PC-9 (cell line): Measurements from ENCODE around the gene JAK1. TPM values are rescaled to one million over a fixed set of nuclear protein-coding genes. Genes with fewer than 3 reads are reported as not detected.

ENCODE experiments used
- BruUV-seq: library from RNA; stranded (reverse); fragments of 400-500 nt; replicated peaks from 2 replicates; lab custom pipeline; 2021; lab: Mats Ljungman, UMichigan
- CTCF ChIA-PET: fragments of 300-600 bp; sonication (Branson Sonifier 250); formaldehyde crosslinking; loops from one replicate; lab custom pipeline; 2022; ENCODE audit warnings: antibody characterized with exemption; lab: Charles Lee
- POLR2A ChIA-PET: fragments of 300-600 bp; sonication (Branson Sonifier 250); formaldehyde crosslinking; loops from one replicate; lab custom pipeline; 2022; ENCODE audit warnings: antibody characterized with exemption; ENCODE audit not compliant: unreplicated experiment; lab: Charles Lee
- DNase-seq, 2 experiments: peaks; one replicate each; pipeline versions ENCODE4 v3.0.0 to v3.0.0-alpha.2; 2015 to 2022; ENCODE audit warnings: mixed read lengths in 1 of 2
- H2AFZ ChIP-seq: fragments of 200-600 bp; sonication (generic); 2 replicates; pipeline ENCODE4 v1.8.1; 2017; ENCODE audit warnings: antibody characterized with exemption
- H3F3A ChIP-seq: fragments of 200-600 bp; sonication (generic); 2 replicates; pipeline ENCODE4 v1.8.1; 2017; ENCODE audit warnings: antibody characterized with exemption, mild to moderate bottlenecking, low read depth; ENCODE audit not compliant: insufficient read depth
- H3K27ac ChIP-seq: fragments of 200-600 bp; sonication (generic); 2 replicates; pipeline ENCODE4 v1.6.1; 2016; ENCODE audit warnings: mixed run types
- H3K27me3 ChIP-seq: fragments of 200-600 bp; sonication (generic); 2 replicates; pipeline ENCODE4 v1.6.1; 2016; ENCODE audit warnings: low read depth, mixed run types; ENCODE audit not compliant: insufficient read depth
- H3K36me3 ChIP-seq: fragments of 200-600 bp; sonication (generic); 2 replicates; pipeline ENCODE4 v1.6.1; 2016; ENCODE audit warnings: low read depth, mixed run types
- H3K4me1 ChIP-seq: fragments of 200-600 bp; sonication (generic); replicated peaks from 2 replicates; pipeline ENCODE4 v1.6.1; 2016; ENCODE audit warnings: mixed run types; ENCODE audit not compliant: insufficient read depth
- H3K4me2 ChIP-seq: fragments of 200-600 bp; sonication (generic); 2 replicates; pipeline ENCODE4 v1.6.1; 2017; ENCODE audit warnings: mixed run types
- H3K4me3 ChIP-seq: fragments of 200-600 bp; sonication (generic); 2 replicates; pipeline ENCODE4 v1.6.1; 2016; ENCODE audit warnings: mixed run types
- H3K79me2 ChIP-seq: fragments of 200-600 bp; sonication (generic); 2 replicates; pipeline ENCODE4 v1.6.1; 2017; ENCODE audit warnings: low read depth, mixed run types
- H3K9me2 ChIP-seq: fragments of 200-600 bp; sonication (generic); 2 replicates; pipeline ENCODE4 v1.8.1; 2017; ENCODE audit warnings: mild to moderate bottlenecking; ENCODE audit not compliant: insufficient read depth
- H3K9me3 ChIP-seq: fragments of 200-600 bp; sonication (generic); 2 replicates; pipeline ENCODE4 v1.8.1; 2016; ENCODE audit warnings: low read depth; ENCODE audit not compliant: insufficient read depth
- H4K20me1 ChIP-seq: fragments of 200-600 bp; sonication (generic); 2 replicates; pipeline ENCODE4 v1.8.1; 2017; ENCODE audit not compliant: insufficient read depth
- CTCF ChIP-seq: fragments of 200-600 bp; sonication (generic); conservative IDR thresholded peaks from 2 replicates; pipeline ENCODE4 v1.6.1; 2017; ENCODE audit warnings: mixed run types, antibody characterized with exemption, mild to moderate bottlenecking, moderate library complexity
- EZH2 ChIP-seq: fragments of 200-600 bp; sonication (generic); IDR thresholded peaks from 2 replicates; pipeline ENCODE4 v1.8.0; 2017; ENCODE audit warnings: antibody characterized with exemption, low read depth
- intact Hi-C: fragments of 100-400 bp; cut with micrococcal nuclease; formaldehyde crosslinking; loops from one replicate; pipeline ENCODE4 v1.10.0; 2022; ENCODE audit not compliant: unreplicated experiment
- total RNA-seq: library from RNA; stranded (reverse); gene quantifications from 2 replicates; pipeline ENCODE4 v1.2.3, GENCODE V29; 2021

JAK1 gene
- total RNA-seq, 1 experiment from 2014 or later = 88.5 TPM

- H3K27me3 ChIP-seq = no peaks in the 10 kb centered on the region
- intact Hi-C loops = no loop called here
- no peak overlapping the region for H3K4me3 ChIP-seq
- no peak overlapping the region for H2AFZ ChIP-seq
- H3K9me3 ChIP-seq = no peaks in the 10 kb centered on the region
- H3K79me2 ChIP-seq = no peaks in the 10 kb centered on the region
- H3K27ac ChIP-seq = no peak overlapping the region
- CTCF ChIA-PET = no interaction called here
- POLR2A ChIA-PET = no interaction called here
- no peak for DNase-seq
- H3K9me2 ChIP-seq = no peaks in the 10 kb centered on the region; the same call in 1 of the 2 replicates
- H3K4me1 ChIP-seq = peaks cover 5% of the 10 kb centered on the region
- H3F3A ChIP-seq = no peaks in the 10 kb centered on the region
- no TSS peak for BruUV-seq
- no peaks in the 10 kb centered on the region for H4K20me1 ChIP-seq
- no peak overlapping the region for H3K4me2 ChIP-seq
- TF ChIP-seq EZH2 (no peak), CTCF (no peak)
- no peaks in the 10 kb centered on the region for H3K36me3 ChIP-seq
Measured at GRCh38 chr1:64976361-64976760, 10.0 kb upstream of the JAK1 start.

GRCh38 chr1:64975740-64976139 lies 9.4 kb upstream of the JAK1 start:
- Histone ChIP-seq H3F3A (no peaks in the 10 kb centered on the region), H3K36me3 (no peaks in the 10 kb centered on the region), H3K4me1 (no peaks in the 10 kb centered on the region), H4K20me1 (no peaks in the 10 kb centered on the region), H3K4me3 (no peak overlapping the region), H3K27ac (no peak overlapping the region), H3K9me3 (no peaks in the 10 kb centered on the region), H3K4me2 (no peak overlapping the region), H2AFZ (no peak overlapping the region), H3K79me2 (no peaks in the 10 kb centered on the region), H3K27me3 (no peaks in the 10 kb centered on the region), H3K9me2 (no peaks in the 10 kb centered on the region; the same call in 1 of the 2 replicates)
- no peak for DNase-seq
- intact Hi-C loops = no loop called here
- TF ChIP-seq EZH2 = no peak
- TF ChIP-seq CTCF = no peak
- ChIA-PET POLR2A (no interaction called here), CTCF (no interaction called here)
- BruUV-seq = no TSS peak

GRCh38 chr1:64975127-64975526 lies 8.8 kb upstream of the JAK1 start:
- no TSS peak for BruUV-seq
- H3K79me2 ChIP-seq = no peaks in the 10 kb centered on the region
- H3K36me3 ChIP-seq = no peaks in the 10 kb centered on the region
- H3K27ac ChIP-seq = no peak overlapping the region
- no peaks in the 10 kb centered on the region for H4K20me1 ChIP-seq
- intact Hi-C loops = no loop called here
- H3K4me1 ChIP-seq = no peaks in the 10 kb centered on the region
- CTCF ChIA-PET = no interaction called here
- no peak for DNase-seq
- no peak for TF ChIP-seq EZH2
- no peak for TF ChIP-seq CTCF
- H3K4me3 ChIP-seq = no peak overlapping the region
- no peak overlapping the region for H3K4me2 ChIP-seq
- no peaks in the 10 kb centered on the region for H3K9me3 ChIP-seq
- no peak overlapping the region for H2AFZ ChIP-seq
- H3K9me2 ChIP-seq = no peaks in the 10 kb centered on the region; the same call in 1 of the 2 replicates
- H3K27me3 ChIP-seq = no peaks in the 10 kb centered on the region
- no peaks in the 10 kb centered on the region for H3F3A ChIP-seq
- POLR2A ChIA-PET = no interaction called here
